Neuron (in vitro differentiated cells): ENCODE measurements around the gene AKAP11.

Experiments
- H2AFZ ChIP-seq: one replicate; pipeline ENCODE4 v1.6.1; 2013; ENCODE audit warnings: low read depth, mild to moderate bottlenecking, inconsistent platforms, low read length, moderate library complexity
- H3K27me3 ChIP-seq: one replicate; pipeline ENCODE4 v1.6.1; 2013; ENCODE audit warnings: low read length; ENCODE audit not compliant: insufficient read depth
- H3K36me3 ChIP-seq: one replicate; pipeline ENCODE4 v1.6.1; 2013; ENCODE audit warnings: low read length; ENCODE audit not compliant: insufficient read depth
- H3K4me1 ChIP-seq: one replicate; pipeline ENCODE4 v1.6.1; 2013; ENCODE audit warnings: low read length; ENCODE audit not compliant: insufficient read depth
- H3K4me3 ChIP-seq: 2 replicates; pipeline ENCODE4 v1.5.1; 2013; ENCODE audit warnings: mild to moderate bottlenecking, low read length, moderate library complexity
- H3K9me3 ChIP-seq: one replicate; pipeline ENCODE4 v1.6.1; 2013; ENCODE audit warnings: low read length

AKAP11 gene

DNA sequence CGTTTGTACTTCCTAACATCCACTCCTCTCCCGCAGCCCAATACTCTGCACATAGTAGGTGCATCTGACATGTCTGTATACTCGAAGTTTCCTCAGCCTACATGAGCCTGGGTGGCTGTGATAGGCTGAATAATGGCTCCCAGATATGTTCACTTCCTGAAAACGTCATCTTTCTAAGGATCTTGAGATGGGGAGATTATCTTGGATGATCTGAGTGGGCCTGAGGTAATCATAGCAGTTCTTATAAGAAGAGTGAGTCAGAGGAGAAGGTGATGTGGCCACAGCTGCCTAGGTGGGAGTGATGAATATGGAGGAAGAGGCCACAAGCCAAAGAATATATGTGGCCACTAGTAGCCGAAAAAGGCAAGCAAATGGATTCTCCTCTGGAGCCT, 84.2 kb downstream of the AKAP11 start:
- Histone ChIP-seq H3K36me3 (no peaks in the 10 kb centered on the region), H3K9me3 (no peaks in the 10 kb centered on the region), H3K27me3 (no peaks in the 10 kb centered on the region), H2AFZ (no peak overlapping the region), H3K4me3 (no peak overlapping the region), H3K4me1 (no peaks in the 10 kb centered on the region)

DNA sequence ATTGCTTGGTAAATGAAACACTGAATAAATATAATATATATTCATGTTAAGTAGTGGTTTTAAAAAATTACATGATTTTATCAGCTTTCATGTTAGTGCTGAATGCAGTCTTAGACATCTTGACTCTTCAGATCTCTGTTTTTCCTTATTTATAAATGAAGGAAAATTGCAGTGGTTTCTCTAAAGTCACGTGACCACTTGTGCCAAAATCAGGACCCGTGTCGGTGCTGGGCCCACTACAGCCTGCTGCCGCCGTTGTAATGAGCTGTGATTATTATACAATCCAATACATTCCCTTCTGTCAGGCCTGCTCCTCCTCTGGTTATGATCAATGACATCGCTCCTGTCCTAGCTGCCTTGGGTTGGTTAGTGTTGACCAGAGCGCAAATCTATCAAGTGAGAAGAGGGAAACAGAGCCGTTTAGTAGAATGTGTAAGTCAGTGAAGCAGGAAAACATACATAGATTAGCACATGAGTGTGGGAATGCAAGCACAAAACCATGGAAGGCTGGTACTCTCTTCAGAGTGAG, 88.2 kb downstream of the AKAP11 start:
- H3K9me3 ChIP-seq = no peaks in the 10 kb centered on the region
- no peaks in the 10 kb centered on the region for H3K4me1 ChIP-seq
- H2AFZ ChIP-seq = no peak overlapping the region
- H3K36me3 ChIP-seq = no peaks in the 10 kb centered on the region
- H3K27me3 ChIP-seq = no peaks in the 10 kb centered on the region
- no peak overlapping the region for H3K4me3 ChIP-seq

DNA sequence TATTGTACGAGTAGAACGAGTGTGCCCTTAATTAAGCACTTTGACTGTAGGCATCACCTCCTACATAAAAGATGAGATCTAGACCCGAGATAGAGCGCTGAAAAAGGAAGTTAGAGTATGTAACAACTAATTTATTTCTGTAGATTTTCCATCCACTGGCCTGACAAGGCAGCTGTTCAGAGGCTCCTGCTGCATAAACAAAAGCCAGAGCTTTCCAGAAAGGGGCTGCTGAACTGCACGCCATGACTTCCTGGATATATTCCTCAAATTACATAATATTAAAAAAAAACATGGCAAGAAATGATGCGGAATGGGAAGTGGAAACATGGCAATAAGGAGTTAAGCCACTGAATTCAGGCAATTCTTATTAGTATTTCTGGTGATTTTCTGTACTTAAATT, 89.7 kb downstream of the AKAP11 start:
- no peaks in the 10 kb centered on the region for H3K9me3 ChIP-seq
- H3K36me3 ChIP-seq = no peaks in the 10 kb centered on the region
- H3K27me3 ChIP-seq = no peaks in the 10 kb centered on the region
- H2AFZ ChIP-seq = no peak overlapping the region
- no peaks in the 10 kb centered on the region for H3K4me1 ChIP-seq
- H3K4me3 ChIP-seq = no peak overlapping the region

DNA sequence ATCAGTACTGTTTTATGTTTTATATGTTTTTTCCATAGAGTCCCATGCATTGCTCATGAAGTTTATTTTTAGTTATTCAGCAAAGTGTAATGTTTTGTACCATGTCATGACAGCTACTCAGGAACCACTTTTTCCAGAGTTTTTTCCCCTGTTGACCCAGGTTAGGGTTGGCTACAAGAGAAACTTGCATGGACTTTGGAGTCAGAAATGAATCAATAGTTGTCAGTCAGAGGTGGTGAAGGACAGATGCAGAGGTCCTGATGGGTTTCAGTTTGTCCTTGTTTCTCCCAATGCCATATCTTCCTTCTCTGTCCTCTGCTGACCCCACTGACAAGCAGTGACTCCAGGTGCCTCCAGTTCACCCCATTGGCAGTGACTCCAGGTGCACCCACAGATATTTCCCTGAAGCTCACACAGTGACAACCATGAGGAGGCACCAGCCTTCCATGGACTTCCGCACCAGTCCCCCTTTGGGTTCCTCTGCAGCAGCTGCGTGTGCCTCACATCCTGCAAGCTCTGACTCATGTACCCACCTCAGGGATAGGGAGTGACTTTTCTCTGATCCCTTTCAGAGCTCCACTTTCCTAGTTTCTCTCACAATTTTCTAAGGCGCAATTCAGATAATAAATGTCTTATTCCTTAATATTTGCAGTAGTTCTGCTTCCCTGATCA, 92.1 kb downstream of the AKAP11 start:
- Histone ChIP-seq H3K4me1 (no peaks in the 10 kb centered on the region), H2AFZ (no peak overlapping the region), H3K9me3 (no peaks in the 10 kb centered on the region), H3K36me3 (no peaks in the 10 kb centered on the region), H3K4me3 (no peak overlapping the region), H3K27me3 (no peaks in the 10 kb centered on the region)

- Histone ChIP-seq H3K9me3 (no peaks in the 10 kb centered on the region), H3K4me1 (no peaks in the 10 kb centered on the region), H3K4me3 (no peak overlapping the region), H3K36me3 (no peaks in the 10 kb centered on the region), H3K27me3 (no peaks in the 10 kb centered on the region), H2AFZ (no peak overlapping the region)
These were observed 92.7 kb downstream of the AKAP11 start for GRCh38 chr13:42364613-42365000.

GRCh38 chr13:42367831-42368230, 95.9 kb downstream of the AKAP11 start:
- no peaks in the 10 kb centered on the region for H3K36me3 ChIP-seq
- H3K4me3 ChIP-seq = no peak overlapping the region
- no peak overlapping the region for H2AFZ ChIP-seq
- H3K4me1 ChIP-seq = no peaks in the 10 kb centered on the region
- H3K9me3 ChIP-seq = no peaks in the 10 kb centered on the region
- no peaks in the 10 kb centered on the region for H3K27me3 ChIP-seq

- Histone ChIP-seq H3K4me3 (no peak overlapping the region), H3K9me3 (no peaks in the 10 kb centered on the region), H2AFZ (no peak overlapping the region), H3K4me1 (no peaks in the 10 kb centered on the region), H3K27me3 (no peaks in the 10 kb centered on the region), H3K36me3 (no peaks in the 10 kb centered on the region)
These were observed 97.3 kb downstream of the AKAP11 start for GRCh38 chr13:42369071-42369797.

GRCh38 chr13:42370229-42370628, 98.3 kb downstream of the AKAP11 start:
- Histone ChIP-seq H3K4me3 (no peak overlapping the region), H3K36me3 (no peaks in the 10 kb centered on the region), H3K27me3 (no peaks in the 10 kb centered on the region), H3K4me1 (no peaks in the 10 kb centered on the region), H3K9me3 (no peaks in the 10 kb centered on the region), H2AFZ (no peak overlapping the region)
